Stimulated activated CD8-positive, alpha-beta memory T cell treated with anti-CD3 and anti-CD28 coated beads, Interleukin-7, amount 100 ng/mL, for 1 hour (primary cell): ENCODE measurements around the gene HOXC13.

Experiments used
- DNase-seq, 2 donors: peaks; one replicate each; pipeline ENCODE4 v3.0.0-alpha.2; 2020; ENCODE audit warnings: low read depth in 2 of 2

HOXC13 gene

DNA sequence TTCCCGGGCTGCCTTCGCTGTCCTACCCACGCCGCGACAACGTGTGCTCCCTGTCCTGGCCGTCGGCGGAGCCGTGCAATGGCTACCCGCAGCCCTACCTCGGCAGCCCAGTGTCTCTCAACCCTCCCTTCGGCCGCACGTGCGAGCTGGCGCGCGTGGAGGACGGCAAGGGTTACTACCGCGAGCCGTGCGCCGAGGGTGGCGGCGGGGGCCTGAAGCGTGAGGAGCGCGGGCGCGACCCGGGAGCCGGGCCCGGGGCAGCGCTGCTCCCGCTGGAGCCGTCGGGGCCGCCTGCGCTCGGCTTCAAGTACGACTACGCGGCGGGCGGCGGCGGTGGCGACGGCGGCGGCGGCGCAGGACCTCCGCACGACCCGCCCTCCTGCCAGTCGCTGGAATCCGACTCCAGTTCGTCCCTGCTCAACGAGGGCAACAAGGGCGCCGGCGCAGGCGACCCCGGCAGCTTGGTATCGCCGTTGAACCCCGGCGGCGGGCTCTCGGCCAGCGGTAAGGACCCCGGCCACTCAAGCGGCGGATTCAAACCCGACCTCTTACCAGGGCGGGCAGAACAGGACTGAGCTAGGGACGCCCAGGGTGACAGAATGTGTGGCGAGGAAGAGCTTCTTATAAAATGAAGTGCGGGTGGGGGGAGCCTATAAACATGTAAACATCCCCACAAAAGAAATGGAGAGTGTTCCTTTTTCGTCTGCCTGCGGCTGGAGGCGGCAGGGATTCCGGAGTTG lies 16.6 kb downstream of the HOXC13 start:
- no peak for DNase-seq

DNA sequence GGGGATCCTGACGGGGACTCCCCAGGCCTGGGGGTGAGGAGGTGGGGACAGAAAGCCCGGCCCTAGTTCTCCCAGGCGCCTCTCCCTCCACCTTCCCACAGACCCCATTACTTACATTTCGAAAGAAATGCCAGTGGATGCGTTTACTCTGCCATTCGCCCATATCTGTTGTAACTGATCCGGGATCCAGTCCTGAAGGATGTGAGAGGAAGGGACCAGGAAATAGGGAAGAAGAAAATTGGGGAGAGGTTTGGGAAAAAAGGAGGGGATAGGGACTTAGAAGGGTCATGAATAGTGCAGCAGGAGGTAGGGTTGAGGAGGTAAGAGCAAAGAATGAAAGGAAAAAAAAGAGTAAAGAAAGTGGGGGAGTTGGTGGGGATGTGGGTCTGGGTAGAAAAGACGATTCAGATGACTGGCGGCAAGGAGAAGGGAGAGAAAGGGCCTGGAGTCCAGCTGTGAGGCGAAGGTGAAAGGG lies 17.2 kb downstream of the HOXC13 start:
- no peak for DNase-seq

DNA sequence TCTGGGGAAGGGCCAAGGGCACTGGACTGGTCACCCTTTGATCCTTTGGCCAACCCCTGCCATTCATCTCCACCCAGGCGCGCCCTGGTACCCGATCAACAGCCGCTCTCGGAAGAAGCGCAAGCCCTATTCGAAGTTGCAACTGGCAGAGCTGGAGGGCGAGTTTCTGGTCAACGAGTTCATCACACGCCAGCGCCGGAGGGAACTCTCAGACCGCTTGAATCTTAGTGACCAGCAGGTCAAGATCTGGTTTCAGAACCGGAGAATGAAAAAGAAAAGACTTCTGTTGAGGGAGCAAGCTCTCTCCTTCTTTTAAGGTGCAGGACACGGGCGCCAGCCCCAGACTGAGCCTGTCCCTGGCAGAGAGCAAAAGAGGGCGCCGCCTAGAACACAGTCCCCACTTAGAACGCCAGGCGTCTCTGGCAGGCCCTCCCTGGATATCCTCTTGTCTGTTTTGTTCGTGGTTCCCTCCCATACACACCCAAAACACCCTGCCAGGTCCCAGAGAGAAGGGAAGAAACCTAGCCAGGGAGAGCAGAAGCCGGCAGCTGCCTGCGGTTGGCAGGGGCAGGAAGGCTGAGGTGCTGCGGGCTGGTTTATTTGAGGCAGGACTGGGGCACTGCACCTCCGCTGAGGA lies 17.7 kb downstream of the HOXC13 start:
- no peak for DNase-seq

DNA sequence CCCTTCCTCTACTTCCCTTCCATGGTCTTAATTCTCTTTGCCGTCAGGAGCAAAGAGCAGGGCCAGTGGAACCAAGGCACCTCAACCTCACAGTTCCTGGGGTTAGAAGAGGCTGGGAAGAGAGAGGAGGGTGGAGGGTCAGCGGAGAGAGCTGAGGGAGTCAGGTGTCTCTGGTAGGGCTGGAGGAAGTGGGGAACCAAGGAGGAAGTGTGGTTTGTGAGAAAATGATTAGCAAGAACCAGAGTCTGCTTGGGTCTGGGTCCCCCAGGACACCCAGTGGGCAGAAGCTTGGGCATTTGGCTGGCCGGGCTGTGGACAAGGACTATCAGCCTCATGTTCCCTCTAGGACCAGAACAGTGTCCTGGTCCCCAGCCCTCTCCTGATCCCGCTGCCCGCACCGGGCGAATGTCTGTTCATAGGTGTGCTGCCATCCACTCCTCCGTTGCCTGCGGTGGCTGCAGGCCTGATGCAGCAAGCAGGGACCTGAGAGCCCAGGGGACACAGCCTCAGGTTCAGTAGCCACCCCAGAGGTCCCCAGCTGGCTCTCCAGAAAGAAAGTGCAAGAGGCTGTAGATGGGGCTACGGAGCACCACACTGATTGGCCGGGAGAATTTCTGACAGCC lies 18.4 kb downstream of the HOXC13 start:
- DNase-seq = no peak

DNA sequence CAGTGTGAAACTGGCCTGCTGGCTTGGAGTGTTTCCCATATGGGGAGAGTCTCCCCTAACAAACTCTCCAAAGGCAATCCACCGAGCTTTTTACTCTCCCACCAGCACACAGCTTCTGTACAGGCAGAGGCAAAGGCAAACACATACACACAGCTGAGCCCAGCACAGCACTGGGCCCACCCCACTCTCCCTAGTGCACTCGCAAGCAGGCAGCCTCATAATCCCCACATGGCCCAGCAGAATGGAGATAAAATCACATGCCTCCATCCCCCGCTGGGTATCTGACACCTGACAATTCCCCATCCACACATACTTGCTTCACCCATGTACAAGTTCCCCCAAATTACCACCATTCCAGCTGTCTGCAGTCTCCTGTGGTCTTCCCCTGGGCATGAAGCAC lies 19.5 kb downstream of the HOXC13 start:
- DNase-seq = no peak

DNA sequence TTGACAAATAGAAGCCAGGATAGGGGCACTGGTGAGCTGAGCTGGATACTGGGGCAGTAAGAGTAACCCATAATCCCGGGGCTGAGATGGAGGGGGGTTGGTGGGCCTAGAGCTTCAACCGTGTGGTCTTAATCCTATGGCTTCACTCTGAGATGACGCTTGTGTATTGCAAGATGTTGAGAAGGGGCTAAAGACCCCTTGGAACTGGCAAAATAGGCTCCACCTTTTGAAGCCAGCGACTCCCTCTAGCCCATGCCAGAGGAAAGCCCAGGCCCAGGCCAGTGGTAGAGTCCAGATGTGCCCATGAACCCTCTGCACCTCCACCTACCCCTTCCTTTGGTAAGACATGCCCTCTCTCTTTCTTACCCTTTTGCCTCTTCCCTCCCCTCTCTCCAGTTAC lies 20.7 kb downstream of the HOXC13 start:
- DNase-seq = no peak

DNA sequence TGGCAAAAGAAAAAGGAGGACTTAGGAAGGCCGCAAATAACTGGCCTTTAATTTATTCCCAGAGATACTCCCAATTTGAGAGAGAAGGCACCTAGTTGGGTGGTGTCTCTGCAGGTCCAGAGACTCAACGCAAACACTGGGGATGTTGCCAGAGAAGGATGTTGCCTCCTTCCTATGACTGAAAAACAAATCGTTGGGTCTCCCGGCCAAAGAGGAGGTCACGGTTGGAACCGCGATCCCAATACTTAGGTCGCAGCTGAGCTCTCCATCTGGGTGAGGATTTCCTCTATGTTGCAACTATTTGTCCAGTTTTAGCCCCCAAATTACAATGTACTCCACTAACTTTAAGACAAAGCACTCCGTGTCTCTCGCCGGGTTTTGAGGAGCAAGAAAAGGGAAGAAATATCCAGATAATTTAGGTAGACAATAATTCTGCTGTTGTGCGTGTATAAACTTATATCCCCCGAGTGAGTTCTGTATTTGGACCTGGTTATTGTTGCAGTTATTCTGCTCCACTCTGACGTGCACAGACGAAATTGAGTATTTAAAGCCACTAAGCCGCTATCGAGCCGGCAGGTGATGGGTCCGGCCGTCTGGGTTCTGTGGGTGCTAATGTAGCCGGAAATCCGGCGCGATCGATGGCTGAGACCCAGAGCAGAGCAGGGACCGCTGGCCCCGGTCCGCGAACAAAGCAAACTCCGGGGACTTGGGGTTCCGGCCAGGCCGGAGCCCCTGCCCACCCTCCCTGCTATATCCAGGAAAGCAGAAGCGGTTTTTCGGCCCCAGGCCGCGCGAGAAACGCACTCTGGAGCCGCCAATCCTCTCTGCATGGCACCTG lies 21.8 kb downstream of the HOXC13 start:
- no peak for DNase-seq

DNA sequence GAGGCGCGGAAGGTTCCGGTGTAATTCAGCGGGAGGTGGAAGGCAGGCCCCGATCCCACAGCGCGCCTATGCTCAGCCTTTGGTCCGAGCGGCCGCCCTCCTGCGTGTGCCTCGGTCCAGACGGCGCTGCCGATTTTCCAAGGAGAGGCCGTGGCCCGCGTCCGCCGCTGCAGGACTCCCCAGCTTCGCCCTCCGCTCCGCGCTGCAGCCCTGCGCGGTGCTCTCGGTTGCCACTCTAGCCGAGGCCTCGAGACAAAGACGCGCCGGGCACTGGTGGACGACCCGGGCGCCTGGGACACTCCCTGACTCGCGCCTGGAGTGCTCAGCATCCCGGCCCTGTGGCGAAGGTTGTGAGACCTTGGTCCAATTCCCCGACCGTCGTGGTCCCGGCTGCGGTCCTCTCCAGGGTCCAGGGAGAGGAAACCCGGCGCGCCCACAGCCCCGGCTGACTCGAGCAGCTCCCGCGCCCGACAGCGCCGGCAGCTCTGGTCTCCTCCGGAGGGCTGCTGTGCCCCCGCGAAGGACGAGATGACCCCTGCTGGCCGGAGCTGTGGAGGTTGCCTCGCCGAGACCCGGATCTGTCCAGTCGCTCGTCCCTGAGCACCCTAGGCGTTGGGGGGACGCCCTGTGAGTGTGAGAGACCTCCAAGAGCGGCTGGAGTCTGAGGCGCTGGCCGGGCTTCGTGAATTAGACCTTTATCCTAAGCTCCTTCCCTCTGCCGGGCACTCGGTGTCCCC lies 22.6 kb downstream of the HOXC13 start:
- no peak for DNase-seq

DNA sequence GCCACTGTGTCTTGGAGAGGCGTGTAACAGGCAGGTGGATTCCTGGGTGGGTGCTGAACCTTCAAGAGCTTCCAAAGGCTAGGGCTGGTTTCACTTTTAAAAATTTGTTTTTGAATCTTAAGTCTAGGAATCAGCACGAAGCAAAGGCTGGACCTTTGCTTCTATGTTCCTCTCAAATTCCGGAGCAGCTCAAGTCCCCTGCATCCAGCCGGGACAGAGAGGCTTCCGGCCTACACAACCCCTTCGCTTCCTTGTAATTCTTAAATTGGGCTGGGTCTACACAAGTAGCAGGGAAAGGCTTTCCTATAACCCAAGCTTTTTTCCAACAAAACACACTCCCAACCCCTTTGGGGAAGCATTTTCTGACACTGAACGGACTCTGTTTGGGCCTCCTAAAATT lies 24.4 kb downstream of the HOXC13 start:
- no peak for DNase-seq

DNA sequence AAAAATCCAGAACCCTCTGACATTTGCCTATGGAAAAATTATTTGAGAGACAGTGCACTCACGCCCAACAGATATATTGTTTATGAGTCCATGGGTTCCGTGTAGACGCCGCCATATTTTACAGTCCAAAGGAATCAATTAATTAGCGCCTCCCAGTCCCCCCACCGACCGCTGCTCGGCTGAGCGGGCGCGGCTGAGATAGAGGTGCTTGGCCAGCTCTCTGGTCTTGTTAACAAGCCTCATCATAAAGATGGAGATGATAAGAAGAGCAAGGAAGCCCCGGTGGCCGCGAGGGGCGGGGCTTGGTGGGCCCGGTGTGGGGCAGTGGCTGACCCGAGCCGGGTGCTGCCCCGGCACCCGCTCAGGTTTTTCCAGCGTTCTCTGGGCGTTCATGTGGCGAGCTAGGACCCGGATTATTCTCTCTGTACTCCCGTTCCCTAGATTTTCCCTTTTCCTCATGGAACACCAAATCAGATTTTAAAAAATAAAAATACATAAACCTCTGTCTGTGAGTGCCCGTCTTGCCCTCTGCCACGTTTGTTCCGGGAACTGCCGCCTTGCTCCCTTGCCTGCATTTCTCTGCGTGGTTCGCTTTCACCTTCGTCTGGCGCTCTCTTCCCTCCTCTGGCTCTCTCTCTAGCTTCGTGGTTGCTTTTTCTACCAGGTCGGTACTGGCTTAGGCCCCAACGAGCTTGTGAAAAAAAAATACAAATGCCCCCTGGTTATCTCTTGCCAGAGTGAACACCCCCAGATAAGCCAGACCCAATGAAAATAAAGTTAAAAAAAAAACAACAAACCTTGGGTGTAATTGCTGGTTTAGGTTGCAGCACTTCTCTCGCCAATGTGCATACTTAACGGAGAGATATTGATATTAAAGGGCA lies 25.0 kb downstream of the HOXC13 start:
- no peak for DNase-seq

DNA sequence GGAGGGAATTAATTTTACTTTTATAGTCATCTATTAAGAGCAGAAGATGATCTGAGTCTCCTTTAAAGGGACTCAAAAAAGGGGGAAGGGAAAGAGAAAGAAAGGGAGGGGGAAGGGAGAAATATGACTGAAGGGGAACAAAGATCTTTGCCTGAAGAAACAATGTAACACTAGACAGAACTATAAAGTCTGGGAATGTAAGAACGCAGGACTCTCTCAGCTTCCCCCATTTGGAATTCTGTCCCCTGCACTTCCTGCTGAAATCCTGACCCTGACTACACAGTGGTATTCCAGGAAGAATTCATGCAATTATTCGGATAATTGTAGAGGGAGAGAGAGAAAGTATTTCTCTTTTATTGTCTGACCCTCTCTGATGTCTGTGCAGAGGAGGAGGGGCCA lies 25.7 kb downstream of the HOXC13 start:
- no peak for DNase-seq

DNA sequence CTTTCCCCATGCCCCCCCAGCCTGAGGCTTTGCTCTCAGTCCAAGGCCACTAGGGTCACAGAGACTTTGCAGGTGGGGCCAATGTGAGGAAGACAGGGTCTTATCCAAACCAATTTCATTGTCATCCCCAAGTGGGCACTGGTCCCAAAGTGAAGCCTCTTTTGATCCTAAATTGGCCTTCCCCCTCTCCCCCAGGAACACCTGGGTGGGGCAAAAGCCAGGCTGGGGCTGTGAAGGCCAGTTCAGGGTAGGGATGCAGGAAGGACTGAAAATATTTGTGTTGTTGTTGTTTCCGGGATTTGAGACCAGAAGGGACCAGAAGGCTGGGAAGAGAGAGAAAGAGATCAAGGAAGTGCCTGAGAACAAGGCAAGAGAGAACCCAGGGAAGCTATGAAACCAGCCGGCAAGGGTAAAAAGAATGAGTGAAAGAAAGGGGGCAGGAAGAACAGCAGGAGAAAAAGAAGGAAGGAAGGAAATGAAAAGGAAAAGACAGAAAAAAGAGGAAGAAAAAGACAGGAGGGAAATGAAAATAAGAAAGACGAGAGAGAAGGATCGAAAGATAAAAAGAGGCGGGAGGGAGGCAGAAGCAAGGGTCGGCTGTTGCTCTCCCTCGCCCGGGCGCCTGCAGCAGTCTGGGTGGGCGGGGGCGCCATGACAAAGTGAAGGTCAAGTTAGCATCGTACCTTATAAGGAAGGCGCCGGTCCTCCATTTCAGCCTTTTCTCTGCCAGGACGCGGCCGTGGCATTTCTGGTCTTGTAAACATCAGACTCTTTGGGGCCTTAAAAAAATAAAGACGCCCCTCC lies 26.9 kb downstream of the HOXC13 start:
- DNase-seq = no peak

DNA sequence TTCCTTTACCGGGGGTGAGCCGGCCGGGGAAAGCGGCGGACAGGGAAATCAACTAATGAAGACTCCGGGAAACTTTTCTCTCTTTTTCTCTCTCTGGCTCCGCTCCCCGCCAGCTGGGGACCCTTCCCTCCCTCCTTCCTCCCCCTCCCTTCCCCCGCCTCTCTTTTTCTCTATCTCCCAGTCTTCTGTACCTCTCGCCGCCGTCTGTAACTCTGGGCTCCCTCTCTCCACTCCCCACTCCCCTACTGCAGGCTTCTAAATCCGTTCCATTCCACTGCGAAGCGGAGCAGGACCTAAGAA lies 27.4 kb downstream of the HOXC13 start:
- DNase-seq = no peak

DNA sequence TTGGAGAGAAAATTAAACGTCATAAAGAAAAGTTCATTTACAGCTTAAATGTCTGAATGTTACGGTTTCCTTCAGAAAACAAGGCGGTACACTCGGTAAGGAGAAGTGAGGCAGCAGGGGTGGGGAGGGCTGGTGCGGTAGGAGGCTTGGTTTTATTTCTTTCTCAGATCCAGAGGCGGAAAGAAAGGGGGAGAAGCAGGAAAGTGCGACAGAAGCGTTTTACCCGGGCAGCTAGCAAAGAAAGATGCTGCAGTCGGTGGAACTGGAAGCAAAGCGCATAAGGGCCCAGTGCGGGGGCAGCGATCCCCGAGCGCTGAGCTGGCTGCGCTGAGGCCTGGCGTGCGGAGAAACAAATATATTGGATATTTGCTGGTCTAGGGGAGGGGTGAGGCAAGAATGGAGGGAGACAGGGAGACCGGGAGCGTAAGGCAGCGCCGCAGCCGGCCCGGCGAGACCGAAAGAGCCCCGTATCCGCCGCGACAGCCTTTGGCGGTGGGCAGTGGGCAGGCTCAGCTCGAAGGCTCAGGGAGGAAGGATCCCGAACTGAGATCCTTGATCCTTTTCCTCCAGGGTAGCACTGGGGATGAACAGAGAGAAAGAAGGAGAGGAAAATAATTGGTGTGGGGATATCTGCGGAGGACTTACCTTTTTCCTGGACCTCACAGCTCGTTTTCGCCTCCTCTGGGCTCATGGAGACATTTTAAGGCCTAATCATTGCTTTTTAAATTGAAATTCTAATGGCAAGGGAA lies 27.9 kb downstream of the HOXC13 start:
- no peak for DNase-seq

DNA sequence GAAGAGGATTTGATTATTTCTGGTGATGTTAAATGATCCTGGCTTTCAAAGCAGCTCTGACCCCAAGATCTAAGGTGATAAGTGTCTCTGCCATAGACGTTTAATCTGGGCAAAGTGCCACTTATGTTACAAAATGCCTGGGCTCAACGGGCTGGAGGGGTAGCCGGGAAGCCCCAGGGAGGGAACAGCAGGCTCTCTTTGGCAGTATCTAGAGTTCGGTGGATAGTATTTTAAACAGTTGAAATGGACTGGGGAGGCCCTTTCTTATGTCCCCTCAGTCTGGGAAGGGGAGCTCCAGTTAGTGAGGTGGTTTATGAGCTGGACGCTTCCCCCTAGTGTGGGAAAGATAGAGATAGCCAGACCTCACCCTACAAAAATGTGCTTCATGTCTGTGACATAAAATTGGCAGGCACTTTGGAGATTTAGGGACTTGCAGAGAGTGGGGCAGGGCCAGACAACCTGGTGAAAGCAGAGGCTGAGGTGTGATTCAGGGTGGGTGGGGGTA lies 28.8 kb downstream of the HOXC13 start:
- DNase-seq = no peak

DNA sequence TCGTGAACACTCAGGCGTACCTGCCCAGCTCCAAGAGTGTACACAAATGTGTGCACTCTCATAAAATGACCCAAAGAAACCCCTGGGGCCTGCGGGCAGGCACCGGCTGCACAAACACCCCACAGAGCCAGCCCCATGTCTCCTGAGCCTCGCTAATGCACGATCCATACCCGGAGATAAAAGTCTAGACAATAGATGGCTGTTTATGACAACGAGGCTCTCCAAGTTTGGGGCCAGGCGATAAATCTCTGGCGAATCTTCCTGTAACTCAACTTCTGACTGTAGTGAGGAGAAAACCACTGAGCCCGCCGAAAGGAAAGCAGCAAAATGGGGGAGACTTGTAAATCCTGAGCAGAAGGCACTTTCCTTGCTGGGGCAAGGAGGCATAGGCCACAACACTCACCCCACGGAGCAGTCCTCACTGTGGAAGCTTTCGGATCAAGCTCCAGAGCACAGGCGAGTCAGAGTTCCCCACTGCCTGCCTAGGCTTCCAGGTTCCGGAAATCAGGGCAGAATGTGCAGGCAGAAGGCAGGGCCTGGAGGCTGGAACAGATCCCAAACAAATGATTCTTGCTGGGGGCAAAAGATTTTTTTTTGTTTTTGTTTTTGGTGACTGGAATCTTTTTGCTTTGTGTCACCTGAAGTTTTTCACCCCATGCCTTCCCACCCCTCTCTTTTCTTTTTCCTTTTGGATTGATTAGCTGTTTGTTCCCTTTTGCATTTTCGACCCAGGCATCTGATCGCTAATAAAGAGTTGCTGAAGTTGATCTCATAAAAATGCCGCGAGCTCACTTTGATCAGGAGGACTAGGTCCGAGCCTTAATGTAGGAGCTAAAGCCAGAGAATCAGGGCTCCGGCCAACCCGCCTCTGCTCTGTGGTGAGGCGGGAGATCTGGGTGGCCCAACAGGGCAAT lies 29.8 kb downstream of the HOXC13 start:
- no peak for DNase-seq

DNA sequence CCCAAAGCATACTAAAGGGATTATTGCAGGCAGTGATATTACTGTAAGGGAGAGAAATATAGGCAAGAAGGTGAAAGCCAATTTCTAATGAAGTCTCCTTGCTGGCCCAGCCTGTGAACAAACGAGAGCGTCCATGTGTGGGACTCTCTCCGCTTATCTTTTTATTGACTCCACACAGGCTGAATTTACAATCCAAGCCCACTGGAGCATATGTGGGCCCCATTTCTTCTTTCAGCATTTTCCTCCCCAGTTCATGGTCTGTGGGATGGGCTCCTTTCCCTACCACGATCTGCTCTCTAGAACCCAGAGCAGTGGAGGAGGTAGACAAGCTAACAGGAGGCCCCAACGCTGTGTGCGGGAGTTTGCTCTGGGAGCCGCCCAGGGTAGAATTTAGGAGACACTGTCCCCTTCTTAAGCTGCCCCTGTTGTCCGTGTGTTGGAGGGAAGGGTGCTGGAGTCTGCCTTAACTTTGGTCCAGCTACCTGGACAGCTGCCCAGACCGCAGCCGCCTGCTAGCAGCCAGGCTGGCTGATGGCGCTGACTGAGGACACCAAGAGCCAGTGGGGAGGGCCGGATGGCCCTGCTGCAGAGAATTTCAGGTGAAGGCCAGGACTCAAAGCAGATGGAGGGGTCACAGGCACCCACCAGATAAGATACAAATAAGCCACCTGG lies 31.1 kb downstream of the HOXC13 start:
- DNase-seq = no peak
